Natural killer cell treated with Interleukin-12 subunit alpha and Interleukin-12 subunit beta and Interleukin-15 and Interleukin-18, amount 100 ng/mL, for 72 hours (primary cell): Measurements from ENCODE around the gene HIPK2. TPM values are rescaled to one million over a fixed set of nuclear protein-coding genes. Genes with fewer than 3 reads are reported as not detected.

Source experiments
- ATAC-seq, 2 donors: fragments of 150-1000 bp; cut with Tn5 transposase in 1 of 2; sonication (Bioruptor Pico), chemical (Tn5 transposase) in 1 of 2; 2 replicates each; pipeline ENCODE4 v1.10.0; 2021
- DNase-seq: peaks from one replicate; pipeline ENCODE4 v3.0.0; 2022; ENCODE audit warnings: low spot score
- H3K27ac Mint-ChIP-seq, 2 donors: 1 replicate in 1 of 2; 2 replicates in 1 of 2; pipeline ENCODE4 v1.8.0; 2022; ENCODE audit warnings: mixed read lengths in 2 of 2, mild to moderate bottlenecking in 1 of 2, moderate library complexity in 1 of 2
- H3K27me3 Mint-ChIP-seq, 2 donors: 1 replicate in 1 of 2; 2 replicates in 1 of 2; pipeline ENCODE4 v1.8.0; 2022; ENCODE audit warnings: mixed read lengths in 2 of 2
- H3K36me3 Mint-ChIP-seq: one replicate; pipeline ENCODE4 v1.8.0; 2022; ENCODE audit warnings: mixed read lengths
- H3K4me1 Mint-ChIP-seq, 2 donors: 1 replicate in 1 of 2; 2 replicates in 1 of 2; pipeline ENCODE4 v1.8.0; 2022; ENCODE audit warnings: low read depth in 2 of 2, mixed read lengths in 2 of 2, mild to moderate bottlenecking in 1 of 2
- H3K4me3 Mint-ChIP-seq: one replicate; pipeline ENCODE4 v1.8.0; 2022; ENCODE audit warnings: mixed read lengths
- H3K9me3 Mint-ChIP-seq: 2 replicates; pipeline ENCODE4 v1.8.0; 2022; ENCODE audit warnings: mixed read lengths
- total RNA-seq, 2 donors: library from RNA; stranded (reverse); gene quantifications; one replicate each; pipeline ENCODE4 v1.2.3, GENCODE V29; 2022

The HIPK2 gene
- total RNA-seq, 2 donors from 2014 or later: 152 to 245 TPM

DNA sequence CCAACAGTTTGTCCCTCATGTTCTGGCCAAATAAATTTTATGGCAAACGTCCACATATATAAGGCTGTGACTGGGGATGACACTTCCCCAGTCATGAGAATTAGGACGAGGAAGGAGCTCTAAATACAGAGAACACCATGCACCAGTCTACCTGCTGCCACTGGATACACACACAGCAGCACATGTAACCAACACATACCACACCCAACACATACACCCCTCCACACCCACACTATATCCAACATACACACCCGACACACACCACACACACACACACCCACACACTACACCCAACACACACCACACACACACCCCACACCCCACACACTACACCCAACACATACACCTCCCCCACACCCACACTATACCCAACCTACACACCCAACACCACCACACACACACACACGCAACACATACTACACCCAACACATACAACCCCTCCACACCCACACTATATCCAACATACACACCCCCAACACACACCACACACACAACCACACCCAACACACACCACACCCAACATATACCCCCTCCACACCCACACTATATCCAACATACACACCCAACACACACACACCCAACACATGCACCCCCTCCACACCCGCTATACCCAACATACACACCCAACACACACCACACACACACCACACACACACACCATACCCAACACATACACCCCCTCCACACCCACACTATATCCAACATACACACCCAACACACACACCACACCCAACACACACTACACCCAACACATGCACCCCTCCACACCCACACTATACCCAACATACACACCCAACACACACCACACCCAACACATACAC lies 74.1 kb downstream of the HIPK2 start:
- ATAC-seq (no peak), DNase-seq (no peak)
- H3K36me3 Mint-ChIP-seq: peaks cover 14% of the 10 kb centered on the region
- peaks cover 61 to 63% of the 10 kb centered on the region in 2 donors for H3K4me1 Mint-ChIP-seq
- no peaks in the 10 kb centered on the region for H3K9me3 Mint-ChIP-seq
- peak overlapping the region; percentile 86 to 96 for H3K27ac Mint-ChIP-seq
- H3K27me3 Mint-ChIP-seq: no peaks in the 10 kb centered on the region
- peak overlapping the region; percentile 38 for H3K4me3 Mint-ChIP-seq

DNA sequence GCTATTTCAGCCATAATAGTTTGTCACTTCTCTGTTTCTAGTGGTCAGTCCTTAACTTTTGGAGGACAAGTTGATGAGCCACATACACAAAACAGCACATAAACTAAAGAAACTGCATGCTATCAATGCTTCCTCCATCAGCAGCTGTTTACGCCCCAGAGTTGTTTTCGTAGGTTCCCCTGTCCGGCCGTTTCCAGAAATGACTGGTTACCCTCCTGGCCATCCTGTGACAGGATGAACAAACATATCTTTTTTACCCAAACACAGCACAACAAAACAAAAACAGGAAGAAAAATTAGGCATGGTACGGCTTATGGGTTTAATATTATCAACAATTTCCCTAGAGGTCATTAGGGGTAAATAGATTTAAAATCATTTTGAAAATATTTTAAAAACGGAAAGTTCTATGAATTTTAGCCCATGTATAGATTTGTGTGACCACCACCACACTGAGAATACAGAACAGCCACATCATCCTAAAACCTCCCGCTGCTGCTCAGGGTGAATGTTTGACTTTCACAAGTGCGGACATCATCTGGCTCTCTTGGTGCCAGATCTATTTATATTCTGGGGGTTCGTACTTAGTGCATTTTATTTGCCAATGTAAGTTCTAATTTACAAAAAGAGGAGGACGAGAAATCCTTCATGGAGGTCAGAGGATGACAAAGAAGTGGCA lies 74.8 kb downstream of the HIPK2 start:
- Mint-ChIP-seq H3K9me3 (no peaks in the 10 kb centered on the region), H3K4me1 (peaks cover 67 to 69% of the 10 kb centered on the region in 2 donors)

DNA sequence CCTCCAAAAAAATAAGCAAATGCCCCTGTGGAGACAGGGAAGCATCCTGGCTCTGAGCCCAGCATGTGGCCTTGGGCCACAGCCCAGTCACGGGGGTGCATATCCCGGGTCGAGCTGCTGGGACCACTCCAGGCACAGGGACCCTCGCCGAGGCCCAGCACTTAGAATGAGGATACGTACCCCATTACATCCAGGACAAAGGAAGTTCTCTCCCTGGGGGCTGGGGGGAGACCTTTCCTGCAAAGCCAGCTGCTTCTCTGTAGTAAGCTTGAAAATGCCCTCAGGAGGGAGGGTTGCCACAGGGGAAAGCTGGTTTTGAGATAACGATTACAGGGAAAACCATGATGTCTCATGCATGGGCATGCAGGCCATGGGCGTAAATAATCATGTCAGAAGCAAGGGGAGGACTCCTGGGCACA lies 75.5 kb downstream of the HIPK2 start:
- Mint-ChIP-seq H3K36me3 (peaks cover 22% of the 10 kb centered on the region), H3K27me3 (no peaks in the 10 kb centered on the region), H3K27ac (peak overlapping the region in 1 of 2 donors; percentile 96), H3K9me3 (no peaks in the 10 kb centered on the region), H3K4me3 (no peak overlapping the region), H3K4me1 (peaks cover 64 to 66% of the 10 kb centered on the region in 2 donors)
- no peak for ATAC-seq
- DNase-seq: no peak

More for the DNA sequence above, 74.8 kb downstream of the HIPK2 start:
- Mint-ChIP-seq H3K36me3 (peaks cover 21% of the 10 kb centered on the region), H3K4me3 (peak overlapping the region; percentile 38), H3K27me3 (no peaks in the 10 kb centered on the region), H3K27ac (peak overlapping the region; percentile 86 to 96)
- no peak for ATAC-seq
- DNase-seq: no peak

DNA sequence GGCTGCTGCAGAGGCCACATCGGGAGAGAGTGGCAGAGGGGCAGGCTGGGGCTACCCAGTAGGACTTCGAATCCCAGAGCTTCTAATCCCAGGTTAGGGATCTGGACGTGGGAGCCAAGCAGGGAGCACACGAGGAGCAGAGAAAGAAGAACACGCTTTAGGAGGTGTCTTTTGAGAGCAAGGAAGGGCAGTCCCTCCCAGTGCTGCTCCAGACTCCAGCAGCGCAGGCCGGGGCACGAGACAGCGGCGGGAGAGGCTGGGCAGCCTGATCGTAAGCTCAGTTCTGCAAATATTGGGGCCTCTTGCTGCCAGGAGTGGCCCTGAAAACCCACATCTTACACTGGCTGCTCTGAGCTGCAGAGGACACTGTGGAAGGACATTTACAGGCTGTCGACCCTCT lies 75.9 kb downstream of the HIPK2 start:
- H3K27ac Mint-ChIP-seq: peak overlapping the region; percentile 92 to 96
- ATAC-seq (no peak), DNase-seq (no peak)
- H3K9me3 Mint-ChIP-seq: no peaks in the 10 kb centered on the region
- H3K27me3 Mint-ChIP-seq: no peaks in the 10 kb centered on the region
- peak overlapping the region; percentile 78 for H3K4me3 Mint-ChIP-seq
- peaks cover 68 to 70% of the 10 kb centered on the region in 2 donors for H3K4me1 Mint-ChIP-seq
- peaks cover 22% of the 10 kb centered on the region for H3K36me3 Mint-ChIP-seq

DNA sequence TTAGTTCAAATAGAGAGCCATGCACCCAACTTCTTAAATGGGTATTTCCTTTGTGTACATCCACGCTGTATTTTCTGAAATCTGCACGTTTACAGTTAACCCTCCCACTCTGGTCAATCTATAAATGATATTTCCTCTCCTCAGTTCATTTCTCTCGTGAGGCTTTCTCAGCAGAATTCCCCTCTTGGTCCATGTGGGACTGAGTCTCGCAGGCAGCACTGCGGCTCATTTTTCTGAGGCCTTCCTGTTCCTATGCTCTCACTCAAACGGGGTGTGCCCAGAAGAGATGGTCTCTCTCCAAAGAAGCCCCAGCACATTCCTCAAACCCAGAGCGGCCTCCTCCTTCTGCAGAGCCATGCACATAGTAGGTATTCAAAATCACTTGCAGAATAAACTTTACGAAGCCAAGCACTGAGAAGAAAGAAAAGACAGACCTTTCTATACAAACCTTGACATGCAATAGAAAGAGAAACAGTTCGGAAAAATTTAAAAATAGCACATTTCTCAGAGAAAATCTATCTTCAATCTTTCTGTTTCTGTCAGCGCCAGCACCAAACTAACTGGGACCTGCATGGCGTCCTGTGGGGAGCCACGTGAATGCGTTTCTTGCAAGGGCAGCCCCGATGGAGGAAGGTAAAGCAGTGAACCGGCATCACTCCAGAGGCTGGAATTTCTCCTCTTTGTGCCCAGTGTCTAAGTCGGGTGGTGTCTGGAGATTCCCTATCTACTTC lies 77.1 kb downstream of the HIPK2 start:
- H3K9me3 Mint-ChIP-seq: no peaks in the 10 kb centered on the region
- H3K27ac Mint-ChIP-seq: peak overlapping the region; percentile 92 to 96
- ATAC-seq (peak; percentile 36 to 54), DNase-seq (no peak)
- H3K36me3 Mint-ChIP-seq: peaks cover 27% of the 10 kb centered on the region
- H3K4me1 Mint-ChIP-seq: peaks cover 78 to 80% of the 10 kb centered on the region in 2 donors
- H3K4me3 Mint-ChIP-seq: peak overlapping the region; percentile 78
- H3K27me3 Mint-ChIP-seq: no peaks in the 10 kb centered on the region

DNA sequence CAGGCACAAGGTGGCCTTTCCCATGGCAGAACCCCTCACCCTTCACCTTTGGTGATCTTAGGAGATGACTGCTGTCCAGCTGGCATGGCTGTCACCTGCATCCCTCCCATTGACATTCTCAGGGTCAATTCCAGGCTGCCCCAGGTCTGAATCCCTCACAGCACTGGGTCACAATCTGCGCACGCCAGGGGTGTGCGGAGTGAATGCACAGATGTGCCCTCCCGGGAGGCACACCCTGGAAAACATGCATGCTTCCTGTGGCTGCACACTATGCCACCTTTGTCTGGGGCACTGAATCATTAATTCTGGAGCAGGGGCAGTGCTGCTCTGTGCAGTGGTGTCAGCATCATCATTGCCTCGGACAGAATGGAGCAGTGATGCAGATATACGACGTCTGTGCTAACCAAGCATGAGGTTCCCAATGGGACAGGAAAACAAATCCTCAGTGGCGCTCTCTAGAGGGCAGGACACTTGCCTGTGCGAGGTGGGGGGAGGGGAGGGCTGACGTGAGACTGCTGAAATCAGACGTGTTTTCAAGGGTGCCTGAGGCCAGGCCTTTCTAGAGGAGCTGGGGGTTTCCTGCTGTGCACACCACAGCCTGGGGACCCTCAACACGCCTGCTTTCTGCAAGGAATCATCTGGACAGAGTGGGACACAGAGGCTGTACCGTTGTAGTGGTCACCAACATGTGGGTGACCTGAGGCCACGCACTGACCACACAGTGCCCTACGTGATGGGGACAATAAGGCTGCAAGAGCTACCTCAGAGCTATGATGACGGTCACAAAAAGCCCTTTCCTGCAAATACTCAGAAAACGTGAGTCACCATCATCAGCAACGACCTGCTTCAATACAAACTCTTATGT lies 77.9 kb downstream of the HIPK2 start:
- no peaks in the 10 kb centered on the region for H3K9me3 Mint-ChIP-seq
- peak overlapping the region; percentile 92 to 96 for H3K27ac Mint-ChIP-seq
- DNase-seq (no peak), ATAC-seq (peak; percentile 80 to 83)
- peak overlapping the region; percentile 78 for H3K4me3 Mint-ChIP-seq
- no peaks in the 10 kb centered on the region for H3K27me3 Mint-ChIP-seq
- H3K36me3 Mint-ChIP-seq: peaks cover 32% of the 10 kb centered on the region
- peaks cover 79 to 85% of the 10 kb centered on the region in 2 donors for H3K4me1 Mint-ChIP-seq

DNA sequence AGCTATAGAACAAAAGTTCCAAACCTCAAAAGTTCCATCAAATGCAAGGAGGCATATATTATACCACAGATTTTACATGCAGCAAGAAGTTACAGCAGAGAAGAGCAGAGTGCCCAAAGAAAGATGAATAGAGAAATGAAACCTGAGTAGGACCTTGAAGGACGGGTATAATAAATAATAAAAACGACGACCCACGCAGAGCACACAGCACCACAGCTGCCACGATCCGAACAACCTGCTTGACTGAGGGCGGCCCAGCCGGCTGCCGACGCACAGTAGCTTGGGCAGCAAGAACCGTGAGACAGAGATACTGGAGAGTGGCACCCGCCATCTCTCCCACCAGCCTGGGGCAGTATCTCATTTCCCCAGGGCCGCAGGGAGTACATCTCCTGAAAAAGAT lies 79.0 kb downstream of the HIPK2 start:
- no peaks in the 10 kb centered on the region for H3K27me3 Mint-ChIP-seq
- no peaks in the 10 kb centered on the region for H3K9me3 Mint-ChIP-seq
- H3K36me3 Mint-ChIP-seq: peaks cover 25% of the 10 kb centered on the region
- H3K27ac Mint-ChIP-seq: peak overlapping the region; percentile 92 to 96
- H3K4me1 Mint-ChIP-seq: peaks cover 76 to 83% of the 10 kb centered on the region in 2 donors
- no peak for DNase-seq
- ATAC-seq: no peak
- H3K4me3 Mint-ChIP-seq: peak overlapping the region; percentile 3

DNA sequence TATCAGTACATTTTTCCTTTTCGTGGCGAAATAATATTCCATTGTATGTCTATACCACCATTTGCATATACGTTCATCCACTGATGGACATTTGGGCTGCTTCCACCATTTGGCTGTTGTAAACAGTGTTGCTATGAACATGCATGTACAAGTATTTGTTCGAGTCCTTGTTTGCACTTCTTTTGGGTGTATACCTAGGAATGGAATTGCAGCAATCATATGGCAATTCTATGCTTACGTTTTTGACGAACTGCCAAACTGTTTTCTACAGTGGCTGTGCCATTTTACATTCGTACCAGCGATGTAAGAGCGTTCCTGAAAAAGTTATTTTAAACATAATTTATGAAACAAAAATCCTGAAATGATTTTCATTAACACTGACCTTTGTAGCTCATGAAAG lies 79.5 kb downstream of the HIPK2 start:
- Mint-ChIP-seq H3K9me3 (no peaks in the 10 kb centered on the region), H3K4me3 (no peak overlapping the region), H3K27me3 (no peaks in the 10 kb centered on the region), H3K36me3 (peaks cover 25% of the 10 kb centered on the region), H3K4me1 (peaks cover 71 to 79% of the 10 kb centered on the region in 2 donors), H3K27ac (peak overlapping the region; percentile 92 to 96)
- no peak for DNase-seq
- no peak for ATAC-seq

DNA sequence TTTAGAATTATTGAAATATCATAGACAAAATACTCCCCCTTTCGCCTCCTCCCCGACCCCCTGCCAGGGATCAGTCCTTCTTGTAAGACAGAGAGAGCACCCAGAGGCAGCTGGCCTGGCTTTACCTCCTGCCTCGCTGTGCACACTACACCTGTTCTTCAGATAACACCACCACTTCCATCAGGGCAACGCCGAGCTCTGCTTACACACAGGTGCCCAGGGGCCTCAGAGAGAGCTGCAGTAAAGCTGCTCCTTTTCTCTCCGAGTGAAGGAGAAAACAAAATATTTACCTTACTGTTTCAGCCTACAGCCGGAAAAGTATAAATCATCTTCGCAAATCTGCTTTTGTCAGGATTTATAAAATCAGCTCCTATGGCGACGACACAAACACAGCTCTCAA lies 80.7 kb downstream of the HIPK2 start:
- Mint-ChIP-seq H3K4me1 (peaks cover 76 to 80% of the 10 kb centered on the region in 2 donors), H3K9me3 (no peaks in the 10 kb centered on the region), H3K27ac (peak overlapping the region; percentile 42 to 90), H3K36me3 (peaks cover 25% of the 10 kb centered on the region), H3K27me3 (no peaks in the 10 kb centered on the region), H3K4me3 (no peak overlapping the region)
- ATAC-seq (no peak), DNase-seq (no peak)

DNA sequence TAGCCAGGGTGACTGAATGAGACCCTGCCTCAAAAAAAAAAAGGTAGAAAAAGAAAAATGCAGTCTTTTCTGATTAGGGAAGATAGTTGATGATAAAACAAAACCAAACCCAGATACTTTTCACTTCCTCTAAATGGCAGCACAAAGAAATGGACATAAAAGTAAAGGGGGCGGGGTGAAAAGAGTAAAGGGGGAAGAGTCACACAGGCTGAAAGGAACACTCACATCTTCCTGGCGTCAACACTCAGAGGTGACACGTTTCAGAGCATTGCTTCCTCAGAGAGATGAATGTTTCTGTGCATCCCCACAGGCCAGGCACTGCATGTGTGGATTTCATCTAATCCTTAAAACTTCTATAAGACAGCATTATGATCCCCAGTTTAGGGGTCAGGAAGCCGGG lies 81.2 kb downstream of the HIPK2 start:
- no peaks in the 10 kb centered on the region for H3K27me3 Mint-ChIP-seq
- H3K27ac Mint-ChIP-seq: peak overlapping the region; percentile 42 to 90

DNA sequence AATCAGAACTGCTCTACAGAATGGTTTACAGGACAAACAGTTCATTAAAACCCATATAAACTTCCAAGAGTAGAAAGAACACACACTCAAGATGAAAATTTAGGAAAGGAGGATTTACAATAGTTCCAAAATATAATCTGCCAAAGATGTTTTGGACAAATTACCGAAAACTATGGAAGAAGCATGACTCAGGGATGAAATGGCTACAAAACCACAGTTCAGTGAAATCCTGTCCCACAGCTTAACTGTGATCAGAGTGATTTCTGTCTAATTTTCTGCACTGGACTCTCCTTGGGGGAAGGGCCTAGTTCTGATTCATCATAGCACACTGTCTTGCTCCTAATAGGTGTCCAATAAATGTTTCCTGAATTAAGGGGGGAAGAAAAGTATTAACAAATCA lies 82.2 kb downstream of the HIPK2 start:
- ATAC-seq (no peak), DNase-seq (no peak)
- H3K9me3 Mint-ChIP-seq: no peaks in the 10 kb centered on the region
- peak overlapping the region; percentile 42 to 90 for H3K27ac Mint-ChIP-seq
- H3K36me3 Mint-ChIP-seq: peaks cover 25% of the 10 kb centered on the region
- H3K4me1 Mint-ChIP-seq: peaks cover 66 to 69% of the 10 kb centered on the region in 2 donors
- H3K27me3 Mint-ChIP-seq: no peaks in the 10 kb centered on the region
- H3K4me3 Mint-ChIP-seq: no peak overlapping the region

More for the DNA sequence above, 81.2 kb downstream of the HIPK2 start:
- H3K4me1 Mint-ChIP-seq: peaks cover 73 to 76% of the 10 kb centered on the region in 2 donors
- ATAC-seq (no peak), DNase-seq (no peak)
- H3K36me3 Mint-ChIP-seq: peaks cover 25% of the 10 kb centered on the region
- no peaks in the 10 kb centered on the region for H3K9me3 Mint-ChIP-seq
- peak overlapping the region; percentile 20 for H3K4me3 Mint-ChIP-seq

DNA sequence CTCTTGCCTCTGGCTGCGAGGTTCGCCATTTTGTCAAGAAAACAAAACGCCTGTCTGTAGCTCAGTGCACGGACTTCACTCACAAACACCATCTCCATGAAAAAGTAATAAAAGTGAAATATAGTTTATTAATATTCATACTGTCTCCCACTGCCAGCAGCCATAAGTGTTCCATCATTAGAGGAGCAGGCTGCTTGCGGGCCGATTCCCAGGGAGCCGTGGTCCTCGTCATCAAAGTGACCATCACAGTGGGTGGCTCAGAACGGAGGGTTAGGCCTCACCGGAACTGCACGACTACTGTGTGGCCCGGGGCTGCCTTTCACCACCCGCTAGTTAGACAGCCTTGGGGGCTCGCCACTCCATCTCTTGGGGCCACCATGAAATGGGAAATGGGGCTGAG lies 82.7 kb downstream of the HIPK2 start:
- ATAC-seq: no peak
- peak overlapping the region; percentile 42 to 90 for H3K27ac Mint-ChIP-seq
- H3K9me3 Mint-ChIP-seq: no peaks in the 10 kb centered on the region
- H3K36me3 Mint-ChIP-seq: peaks cover 23% of the 10 kb centered on the region
- peaks cover 61 to 66% of the 10 kb centered on the region in 2 donors for H3K4me1 Mint-ChIP-seq
- DNase-seq: no peak
- H3K27me3 Mint-ChIP-seq: no peaks in the 10 kb centered on the region
- no peak overlapping the region for H3K4me3 Mint-ChIP-seq

DNA sequence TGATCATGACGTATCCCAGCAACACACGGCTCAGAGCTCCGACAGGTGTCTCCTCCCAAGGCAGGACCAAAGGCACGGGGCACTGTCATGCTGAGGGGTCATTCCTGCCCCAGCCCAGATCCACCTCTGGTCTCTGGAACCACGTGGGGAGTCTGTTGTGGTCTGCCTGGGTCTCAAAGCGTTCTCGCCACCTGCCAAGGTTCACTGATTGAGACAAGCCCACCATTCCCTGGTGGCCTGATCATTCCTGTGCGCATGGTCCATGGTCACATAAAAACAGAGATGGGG lies 83.5 kb downstream of the HIPK2 start:
- H3K27me3 Mint-ChIP-seq: no peaks in the 10 kb centered on the region
- H3K4me3 Mint-ChIP-seq: no peak overlapping the region
- peak overlapping the region; percentile 64 to 90 for H3K27ac Mint-ChIP-seq
- peaks cover 61 to 65% of the 10 kb centered on the region in 2 donors for H3K4me1 Mint-ChIP-seq
- DNase-seq: no peak
- no peaks in the 10 kb centered on the region for H3K9me3 Mint-ChIP-seq
- peak in 1 of 2 donors; percentile 57 for ATAC-seq
- H3K36me3 Mint-ChIP-seq: peaks cover 23% of the 10 kb centered on the region
